CD4-positive, alpha-beta T cell (primary cell): ENCODE results near the gene FIG4. TPM values are rescaled to one million over a fixed set of nuclear protein-coding genes. Genes with fewer than 3 reads are reported as not detected.

ENCODE experiments used
- ATAC-seq: fragments of 200-7000 bp; cut with Tn5 transposase; one replicate; pipeline ENCODE4 v1.10.0; 2022; ENCODE audit warnings: mild to moderate bottlenecking; ENCODE audit not compliant: poor library complexity
- CTCF ChIA-PET: fragments of 350-600 bp; sonication (Branson Sonifier 250); formaldehyde crosslinking; loops from one replicate; lab custom pipeline; 2021; ENCODE audit warnings: antibody characterized with exemption, inconsistent platforms; lab: Charles Lee
- POLR2A ChIA-PET: fragments of 350-600 bp; sonication (Branson Sonifier 250); formaldehyde crosslinking; loops from one replicate; lab custom pipeline; 2021; ENCODE audit warnings: antibody characterized with exemption, inconsistent platforms; lab: Charles Lee
- DNase-seq, 14 experiments: peaks; one replicate each; pipeline ENCODE4 v3.0.0-alpha.2; 2013 to 2020; ENCODE audit warnings: mixed read lengths in 2 of 14
- H3K27ac ChIP-seq, 2 donors: one replicate each; pipeline versions ENCODE4 v1.5.1 to v1.7.0; 2013; ENCODE audit warnings: low read length in 2 of 2, low read depth in 1 of 2, mild to moderate bottlenecking in 1 of 2
- H3K27me3 ChIP-seq, 2 experiments: 1 replicate in 1 of 2; 2 replicates in 1 of 2; pipeline versions ENCODE4 v1.6.1 to v1.7.0; 2013; ENCODE audit warnings: low read length in 2 of 2, control low read depth in 1 of 2, mild to moderate bottlenecking in 1 of 2, moderate library complexity in 1 of 2; ENCODE audit not compliant: insufficient read depth in 2 of 2, control insufficient read depth in 1 of 2
- H3K36me3 ChIP-seq: one replicate; pipeline ENCODE4 v1.6.1; 2013; ENCODE audit warnings: low read length, control low read depth; ENCODE audit not compliant: insufficient read depth
- H3K4me1 ChIP-seq: one replicate; pipeline ENCODE4 v1.6.1; 2013; ENCODE audit warnings: low read length, control low read depth; ENCODE audit not compliant: insufficient read depth
- H3K4me3 ChIP-seq: one replicate; pipeline ENCODE4 v1.5.1; 2013; ENCODE audit warnings: mild to moderate bottlenecking, low read length, moderate library complexity
- H3K9me3 ChIP-seq, 2 experiments: 1 replicate in 1 of 2; 2 replicates in 1 of 2; pipeline versions ENCODE4 v1.6.1 to v1.7.0; 2013; ENCODE audit warnings: low read length in 2 of 2, mild to moderate bottlenecking in 2 of 2, control low read depth in 1 of 2, moderate library complexity in 1 of 2; ENCODE audit not compliant: control insufficient read depth in 1 of 2, insufficient read depth in 1 of 2
- H3K27ac Mint-ChIP-seq: one replicate; pipeline ENCODE4 v1.8.0; 2020; ENCODE audit warnings: mixed read lengths
- H3K27me3 Mint-ChIP-seq: one replicate; pipeline ENCODE4 v1.8.0; 2021; ENCODE audit warnings: mixed read lengths
- H3K36me3 Mint-ChIP-seq: one replicate; pipeline ENCODE4 v1.8.0; 2021; ENCODE audit warnings: low read depth, mixed read lengths
- H3K4me1 Mint-ChIP-seq: one replicate; pipeline ENCODE4 v1.8.0; 2021; ENCODE audit warnings: low read depth, mixed read lengths
- H3K4me3 Mint-ChIP-seq: one replicate; pipeline ENCODE4 v1.8.0; 2020; ENCODE audit warnings: mild to moderate bottlenecking, mixed read lengths
- H3K9me3 Mint-ChIP-seq: one replicate; pipeline ENCODE4 v1.8.0; 2020; ENCODE audit warnings: mixed read lengths
- CTCF ChIP-seq: fragments of 200-600 bp; IDR thresholded peaks from one replicate; pipeline ENCODE4 v1.8.0; 2022; ENCODE audit warnings: antibody characterized with exemption, mild to moderate bottlenecking
- intact Hi-C, 2 experiments: fragments of 100-400 bp; cut with DNase I in 1 of 2; cut with micrococcal nuclease in 1 of 2; formaldehyde crosslinking; loops; one replicate each; pipeline versions ENCODE4 v1.15.1 to v1.9.0; 2023 to 2025; cut with DNase I, micrococcal nuclease
- total RNA-seq, 174 experiments: library from RNA in 2 of 174; stranded (reverse) in 2 of 174; gene quantifications; one replicate each; pipeline ENCODE4 v1.2.3 and lab custom pipeline; 2021 to 2026

FIG4 gene
- total RNA-seq, 2 experiments from 2014 or later = 3.3 to 4.0 TPM

GRCh38 chr6:109715616-109716015, 24.5 kb downstream of the FIG4 start:
- TF ChIP-seq CTCF = no peak
- intact Hi-C loops = no loop called here
- Histone ChIP-seq H3K4me3 (no peak overlapping the region), H3K27me3 (no peaks in the 10 kb centered on the region), H3K9me3 (no peaks in the 10 kb centered on the region), H3K4me1 (no peaks in the 10 kb centered on the region), H3K27ac (no peak overlapping the region), H3K36me3 (peaks cover 16% of the 10 kb centered on the region)
- H3K9me3 Mint-ChIP-seq = no peaks in the 10 kb centered on the region
- H3K27me3 Mint-ChIP-seq = no peaks in the 10 kb centered on the region
- peaks cover 51% of the 10 kb centered on the region for H3K36me3 Mint-ChIP-seq
- H3K4me1 Mint-ChIP-seq = peaks cover 9% of the 10 kb centered on the region
- no peak overlapping the region for H3K27ac Mint-ChIP-seq
- no peak for ATAC-seq
- POLR2A ChIA-PET = no interaction called here
- no peak for DNase-seq
- no peak overlapping the region for H3K4me3 Mint-ChIP-seq
- CTCF ChIA-PET = interaction anchor here (1.5 kb wide), 1 partner anchor 9 kb away, joined by 3 read pairs; no protein-coding TSS in a partner anchor

GRCh38 chr6:109717971-109718370, 26.9 kb downstream of the FIG4 start:
- no peaks in the 10 kb centered on the region for H3K4me1 Mint-ChIP-seq
- no peaks in the 10 kb centered on the region for H3K4me1 ChIP-seq
- no peak for ATAC-seq
- H3K27me3 Mint-ChIP-seq = no peaks in the 10 kb centered on the region
- no peak overlapping the region for H3K27ac Mint-ChIP-seq
- H3K36me3 Mint-ChIP-seq = peaks cover 61% of the 10 kb centered on the region
- no peaks in the 10 kb centered on the region for H3K9me3 Mint-ChIP-seq
- peaks cover 20% of the 10 kb centered on the region for H3K36me3 ChIP-seq
- no peak for TF ChIP-seq CTCF
- POLR2A ChIA-PET = no interaction called here
- H3K4me3 ChIP-seq = no peak overlapping the region
- DNase-seq = no peak
- CTCF ChIA-PET = no interaction called here
- no peak overlapping the region for H3K4me3 Mint-ChIP-seq
- H3K27me3 ChIP-seq = no peaks in the 10 kb centered on the region
- intact Hi-C loops = no loop called here
- no peaks in the 10 kb centered on the region for H3K9me3 ChIP-seq
- no peak overlapping the region for H3K27ac ChIP-seq

- no peaks in the 10 kb centered on the region for H3K27me3 Mint-ChIP-seq
- no peak overlapping the region for H3K27ac ChIP-seq
- H3K4me1 ChIP-seq = no peaks in the 10 kb centered on the region
- H3K9me3 Mint-ChIP-seq = no peaks in the 10 kb centered on the region
- peaks cover 27% of the 10 kb centered on the region for H3K36me3 ChIP-seq
- no peak overlapping the region for H3K4me3 Mint-ChIP-seq
- H3K27ac Mint-ChIP-seq = no peak overlapping the region
- peaks cover 72% of the 10 kb centered on the region for H3K36me3 Mint-ChIP-seq
- intact Hi-C loops = no loop called here
- no peak for TF ChIP-seq CTCF
- H3K27me3 ChIP-seq = no peaks in the 10 kb centered on the region
- no peaks in the 10 kb centered on the region for H3K4me1 Mint-ChIP-seq
- CTCF ChIA-PET = interaction anchor here (0.6 kb wide), 1 partner anchor 14 kb away, joined by 3 read pairs; no protein-coding TSS in a partner anchor
- ATAC-seq (no peak), DNase-seq (no peak)
- H3K4me3 ChIP-seq = no peak overlapping the region
- POLR2A ChIA-PET = no interaction called here
- no peaks in the 10 kb centered on the region for H3K9me3 ChIP-seq
Measured at GRCh38 chr6:109718991-109719390, 27.9 kb downstream of the FIG4 start.
